SK-N-MC (cell line): ENCODE measurements around the gene ZNF783.
"Not testable (repeated sequence)": the region's sequence is repeated elsewhere in the genome, so short reads cannot be mapped to it uniquely, and the experiment has no call there.

Source experiments
- DNase-seq: peaks from one replicate; pipeline ENCODE4 v3.0.0-alpha.2; 2011; ENCODE audit warnings: low read depth, low spot score
- H3K27ac ChIP-seq: fragments of 200-600 bp; sonication (generic); 2 replicates; pipeline ENCODE4 v1.5.1; 2016; ENCODE audit warnings: mixed run types
- H3K36me3 ChIP-seq: fragments of 200-600 bp; sonication (generic); 2 replicates; pipeline ENCODE4 v1.6.1; 2017; ENCODE audit warnings: antibody characterized with exemption, low read length, mixed read lengths; ENCODE audit not compliant: insufficient read depth
- H3K4me3 ChIP-seq: fragments of 200-600 bp; sonication (generic); 2 replicates; pipeline ENCODE4 v1.5.1; 2016
- H3K9ac ChIP-seq: fragments of 200-600 bp; sonication (generic); 2 replicates; pipeline ENCODE4 v1.8.0; 2017; ENCODE audit warnings: mixed run types, mixed read lengths; ENCODE audit not compliant: insufficient read length
- H3K9me3 ChIP-seq: fragments of 200-600 bp; sonication (generic); 2 replicates; pipeline ENCODE4 v1.6.1; 2017; ENCODE audit warnings: low read depth, mild to moderate bottlenecking, antibody characterized with exemption, low read length, moderate library complexity, mixed read lengths
- EZH2 ChIP-seq: fragments of 200-600 bp; sonication (generic); IDR thresholded peaks from one replicate; pipeline ENCODE4 v1.6.1; 2017; ENCODE audit warnings: antibody characterized with exemption
- FOXP2 ChIP-seq: optimal IDR thresholded peaks from 2 replicates; pipeline ENCODE3; 2011; ENCODE audit warnings: mild to moderate bottlenecking, moderate library complexity; ENCODE audit not compliant: insufficient read depth; ENCODE audit errors: extremely low read length, control extremely low read depth
- POLR2AphosphoS5 ChIP-seq: IDR thresholded peaks from 2 replicates; pipeline ENCODE4 v1.6.1; 2012; ENCODE audit warnings: mild to moderate bottlenecking, low read depth, low read length, borderline replicate concordance

Gene ZNF783

GRCh38 chr7:149252378-149252777, 9.6 kb upstream of the ZNF783 start:
- no peak for DNase-seq
- Histone ChIP-seq H3K9me3 (no peaks in the 10 kb centered on the region), H3K4me3 (no peak overlapping the region), H3K9ac (no peak overlapping the region), H3K36me3 (peaks cover 38% of the 10 kb centered on the region; the same call in 1 of the 2 replicates), H3K27ac (no peak overlapping the region)
- no peak for TF ChIP-seq POLR2AphosphoS5
- TF ChIP-seq EZH2: no peak
- TF ChIP-seq FOXP2: no peak

- Histone ChIP-seq H3K9ac (no peak overlapping the region), H3K27ac (no peak overlapping the region), H3K36me3 (peaks cover 38% of the 10 kb centered on the region; the same call in 1 of the 2 replicates), H3K9me3 (no peaks in the 10 kb centered on the region), H3K4me3 (no peak overlapping the region)
- DNase-seq: no peak
- TF ChIP-seq POLR2AphosphoS5 (no peak), FOXP2 (no peak), EZH2 (no peak)
These were observed 8.3 kb upstream of the ZNF783 start for GRCh38 chr7:149253665-149254064.

- no peak overlapping the region for H3K4me3 ChIP-seq
- no peaks in the 10 kb centered on the region for H3K9me3 ChIP-seq
- no peak for DNase-seq
- H3K27ac ChIP-seq: no peak overlapping the region
- H3K9ac ChIP-seq: no peak overlapping the region
- peaks cover 38% of the 10 kb centered on the region; the same call in 1 of the 2 replicates for H3K36me3 ChIP-seq
- TF ChIP-seq POLR2AphosphoS5 (no peak), EZH2 (no peak), FOXP2 (no peak)
These were observed 7.7 kb upstream of the ZNF783 start for GRCh38 chr7:149254181-149254858.

- peaks cover 36% of the 10 kb centered on the region; the same call in 1 of the 2 replicates for H3K36me3 ChIP-seq
These were observed 6.8 kb upstream of the ZNF783 start for GRCh38 chr7:149255174-149255573.

GRCh38 chr7:149256568-149256967, 5.4 kb upstream of the ZNF783 start:
- H3K4me3 ChIP-seq: no peak overlapping the region
- no peak overlapping the region for H3K9ac ChIP-seq
- no peak for DNase-seq
- H3K9me3 ChIP-seq: no peaks in the 10 kb centered on the region
- TF ChIP-seq EZH2: no peak
- TF ChIP-seq POLR2AphosphoS5: no peak
- no peak for TF ChIP-seq FOXP2
- H3K27ac ChIP-seq: no peak overlapping the region
- H3K36me3 ChIP-seq: peaks cover 28% of the 10 kb centered on the region; the same call in 1 of the 2 replicates

More at GRCh38 chr7:149255174-149255573, 6.8 kb upstream of the ZNF783 start:
- no peak for DNase-seq
- H3K9me3 ChIP-seq: no peaks in the 10 kb centered on the region
- H3K9ac ChIP-seq: no peak overlapping the region
- no peak for TF ChIP-seq FOXP2
- TF ChIP-seq EZH2: no peak
- no peak for TF ChIP-seq POLR2AphosphoS5
- no peak overlapping the region for H3K27ac ChIP-seq
- no peak overlapping the region for H3K4me3 ChIP-seq

GRCh38 chr7:149257146-149257545, 4.8 kb upstream of the ZNF783 start:
- TF ChIP-seq POLR2AphosphoS5: no peak
- no peak for TF ChIP-seq EZH2
- no peak for TF ChIP-seq FOXP2
- peaks cover 22% of the 10 kb centered on the region; the same call in 1 of the 2 replicates for H3K36me3 ChIP-seq
- DNase-seq: no peak
- no peak overlapping the region for H3K27ac ChIP-seq
- H3K9me3 ChIP-seq: no peaks in the 10 kb centered on the region
- H3K9ac ChIP-seq: no peak overlapping the region
- no peak overlapping the region for H3K4me3 ChIP-seq

- no peak for TF ChIP-seq FOXP2
- no peak for TF ChIP-seq POLR2AphosphoS5
- TF ChIP-seq EZH2: no peak
- no peaks in the 10 kb centered on the region for H3K9me3 ChIP-seq
- H3K27ac ChIP-seq: peak overlapping the region; percentile 81
- peak overlapping the region; percentile 95 for H3K9ac ChIP-seq
- DNase-seq: no peak
- peak overlapping the region; percentile 97 for H3K4me3 ChIP-seq
- peaks cover 26% of the 10 kb centered on the region for H3K36me3 ChIP-seq
These were observed 624 bp upstream of the ZNF783 start for GRCh38 chr7:149261316-149261828.

- no peak overlapping the region for H3K4me3 ChIP-seq
- H3K9me3 ChIP-seq: no peaks in the 10 kb centered on the region
- H3K36me3 ChIP-seq: peaks cover 68% of the 10 kb centered on the region
- no peak for DNase-seq
- H3K27ac ChIP-seq: no peak overlapping the region
- no peak overlapping the region for H3K9ac ChIP-seq
- TF ChIP-seq POLR2AphosphoS5 (no peak), FOXP2 (no peak), EZH2 (no peak)
These were observed 4.5 kb downstream of the ZNF783 start for GRCh38 chr7:149266451-149266850.

GRCh38 chr7:149267733-149268132, 5.7 kb downstream of the ZNF783 start:
- H3K9me3 ChIP-seq: no peaks in the 10 kb centered on the region
- H3K27ac ChIP-seq: no peak overlapping the region
- H3K9ac ChIP-seq: no peak overlapping the region
- H3K4me3 ChIP-seq: no peak overlapping the region
- no peak for DNase-seq
- H3K36me3 ChIP-seq: peaks cover 81% of the 10 kb centered on the region
- TF ChIP-seq FOXP2 (no peak), POLR2AphosphoS5 (no peak), EZH2 (no peak)

- DNase-seq, H3K27ac ChIP-seq, H3K4me3 ChIP-seq, H3K9ac ChIP-seq, H3K9me3 ChIP-seq: not testable (repeated sequence)
- peaks cover 84% of the 10 kb centered on the region for H3K36me3 ChIP-seq
These were observed 12.4 kb downstream of the ZNF783 start for GRCh38 chr7:149274424-149274823.
